Retinal pigment epithelial cell (primary cell): Measurements from ENCODE around the gene NSUN3.
"Not testable (repeated sequence)": the region's sequence is repeated elsewhere in the genome, so short reads cannot be mapped to it uniquely, and the experiment has no call there.

Experiments
- DNase-seq: peaks from one replicate; pipeline ENCODE4 v3.0.0-alpha.2; 2010; ENCODE audit warnings: low read depth
- H3K4me3 ChIP-seq: 2 replicates; pipeline ENCODE4 v1.5.1; 2011; ENCODE audit warnings: mild to moderate bottlenecking, low read length, control low read depth, moderate library complexity
- CTCF ChIP-seq: conservative IDR thresholded peaks from 2 replicates; pipeline ENCODE4 v1.5.1; 2011; ENCODE audit warnings: low read depth, low read length, control low read depth, inconsistent platforms

Gene NSUN3

GRCh38 chr3:94101860-94102259 lies 39.0 kb downstream of the NSUN3 start:
- DNase-seq = no peak
- TF ChIP-seq CTCF = peak; percentile 28
- H3K4me3 ChIP-seq = no peak overlapping the region

GRCh38 chr3:94106268-94106667 lies 43.4 kb downstream of the NSUN3 start:
- TF ChIP-seq CTCF = no peak
- DNase-seq = no peak
- no peak overlapping the region for H3K4me3 ChIP-seq

- DNase-seq, H3K4me3 ChIP-seq: not testable (repeated sequence)
Measured at GRCh38 chr3:94110232-94110631, 47.4 kb downstream of the NSUN3 start.

GRCh38 chr3:94110854-94111253 lies 48.0 kb downstream of the NSUN3 start:
- no peak for TF ChIP-seq CTCF
- no peak overlapping the region for H3K4me3 ChIP-seq
- no peak for DNase-seq

GRCh38 chr3:94114666-94115065 lies 51.8 kb downstream of the NSUN3 start:
- no peak overlapping the region for H3K4me3 ChIP-seq
- no peak for DNase-seq
- no peak for TF ChIP-seq CTCF

GRCh38 chr3:94115482-94115881 lies 52.6 kb downstream of the NSUN3 start:
- no peak overlapping the region for H3K4me3 ChIP-seq
- peak; percentile 56 for TF ChIP-seq CTCF
- DNase-seq = no peak

GRCh38 chr3:94117729-94118128 lies 54.9 kb downstream of the NSUN3 start:
- DNase-seq = no peak
- H3K4me3 ChIP-seq = no peak overlapping the region
- no peak for TF ChIP-seq CTCF

- TF ChIP-seq CTCF = no peak
- H3K4me3 ChIP-seq = no peak overlapping the region
- DNase-seq = no peak
Measured at GRCh38 chr3:94118390-94118789, 55.5 kb downstream of the NSUN3 start.
